Left colon (tissue), 2 donors: ENCODE data around the gene TMEM212. TPM values are rescaled to one million over a fixed set of nuclear protein-coding genes. Genes with fewer than 3 reads are reported as not detected.

Experiments used
- ATAC-seq: fragments of 200-7000 bp; cut with Tn5 transposase; one replicate; pipeline ENCODE4 v1.9.1; 2020; ENCODE audit warnings: mild to moderate bottlenecking, moderate library complexity
- DNase-seq, 2 donors: peaks; one replicate each; pipeline ENCODE4 v3.0.0-alpha.2; 2020
- intact Hi-C, 2 donors: fragments of 100-400 bp; cut with DNase I in 1 of 2; cut with micrococcal nuclease in 1 of 2; formaldehyde crosslinking; loops; one replicate each; pipeline versions ENCODE4 v1.11.2 to v1.14.0; 2022; cut with DNase I, micrococcal nuclease
- total RNA-seq, 2 donors: library from RNA; stranded (reverse); fragmentation: NEBNext Ultra II Directional; extraction: Animal tissue kit (Norgen Biotek cat#: 25700); gene quantifications; one replicate each; pipeline ENCODE4 v1.2.1, GENCODE V29; 2021
- donor health status: DM: no; HTN: no; CAD: no.
- donor health status: DM: yes; HTN: yes; CAD: no.

TMEM212 gene
- total RNA-seq, 2 donors from 2014 or later: not detected

GRCh38 chr3:171829841-171830517 is 13.2 kb upstream of the TMEM212 start:
- intact Hi-C loops: loop anchor here in 1 of 2 donors (5.0 kb wide), 1 partner anchor 183 kb away; no protein-coding TSS in a partner anchor
- ATAC-seq (peak; percentile 99), DNase-seq (peak; percentile 71 to 79)

- ATAC-seq (no peak), DNase-seq (no peak)
- intact Hi-C loops: loop anchor here in 1 of 2 donors (5.0 kb wide), 1 partner anchor 183 kb away; no protein-coding TSS in a partner anchor
Measured at GRCh38 chr3:171830518-171830875, 12.7 kb upstream of the TMEM212 start.

GRCh38 chr3:171831936-171832335 is 11.2 kb upstream of the TMEM212 start:
- ATAC-seq (no peak), DNase-seq (no peak)
- intact Hi-C loops: loop anchor here in 1 of 2 donors (5.0 kb wide), 1 partner anchor 185 kb away; no protein-coding TSS in a partner anchor

- DNase-seq (no peak), ATAC-seq (no peak)
- intact Hi-C loops: loop anchor here in 1 of 2 donors (5.0 kb wide), 1 partner anchor 186 kb away; no protein-coding TSS in a partner anchor
Measured at GRCh38 chr3:171832989-171833388, 10.2 kb upstream of the TMEM212 start.

GRCh38 chr3:171833789-171834460 is 9.2 kb upstream of the TMEM212 start:
- DNase-seq (no peak), ATAC-seq (peak; percentile 47)
- intact Hi-C loops: loop anchor here in 1 of 2 donors (5.0 kb wide), 1 partner anchor 187 kb away; no protein-coding TSS in a partner anchor

GRCh38 chr3:171834461-171834801 is 8.7 kb upstream of the TMEM212 start:
- intact Hi-C loops: loop anchor here in 1 of 2 donors (5.0 kb wide), 1 partner anchor 187 kb away; no protein-coding TSS in a partner anchor
- DNase-seq (no peak), ATAC-seq (no peak)

GRCh38 chr3:171835116-171835515 is 8.0 kb upstream of the TMEM212 start:
- no peak for ATAC-seq
- intact Hi-C loops: no loop called here
- no peak for DNase-seq

- ATAC-seq: no peak
- DNase-seq: no peak
- intact Hi-C loops: no loop called here
Measured at GRCh38 chr3:171835613-171836012, 7.5 kb upstream of the TMEM212 start.

- intact Hi-C loops: no loop called here
- DNase-seq (no peak), ATAC-seq (no peak)
Measured at GRCh38 chr3:171836855-171837254, 6.3 kb upstream of the TMEM212 start.

GRCh38 chr3:171837698-171838097 is 5.5 kb upstream of the TMEM212 start:
- no peak for DNase-seq
- no peak for ATAC-seq
- intact Hi-C loops: no loop called here

- DNase-seq (no peak), ATAC-seq (peak; percentile 42)
- intact Hi-C loops: no loop called here
Measured at GRCh38 chr3:171838218-171838720, 4.9 kb upstream of the TMEM212 start.

- intact Hi-C loops: no loop called here
- DNase-seq: no peak
- no peak for ATAC-seq
Measured at GRCh38 chr3:171839270-171839669, 3.9 kb upstream of the TMEM212 start.

- intact Hi-C loops: no loop called here
- no peak for ATAC-seq
Measured at GRCh38 chr3:171840445-171840810, 2.7 kb upstream of the TMEM212 start.

GRCh38 chr3:171840811-171841619 is 2.1 kb upstream of the TMEM212 start:
- DNase-seq (no peak), ATAC-seq (no peak)
- intact Hi-C loops: no loop called here

More at GRCh38 chr3:171840445-171840810, 2.7 kb upstream of the TMEM212 start:
- DNase-seq: no peak

- intact Hi-C loops: no loop called here
Measured at GRCh38 chr3:171841620-171842000, 1.5 kb upstream of the TMEM212 start.

GRCh38 chr3:171844873-171845272 is 1.7 kb downstream of the TMEM212 start:
- intact Hi-C loops: no loop called here
- no peak for DNase-seq
- no peak for ATAC-seq

More at GRCh38 chr3:171841620-171842000, 1.5 kb upstream of the TMEM212 start:
- no peak for DNase-seq
- no peak for ATAC-seq

GRCh38 chr3:171845481-171846284 is 2.5 kb downstream of the TMEM212 start:
- DNase-seq (no peak), ATAC-seq (no peak)
- intact Hi-C loops: no loop called here

GRCh38 chr3:171846597-171846996 is 3.4 kb downstream of the TMEM212 start:
- DNase-seq (no peak), ATAC-seq (no peak)
- intact Hi-C loops: no loop called here

GRCh38 chr3:171847133-171847532 is 4.0 kb downstream of the TMEM212 start:
- DNase-seq: no peak
- ATAC-seq: no peak
- intact Hi-C loops: no loop called here
